Mucosa of stomach (tissue), 1 donor: Measurements from ENCODE around the gene ZNF43.
"Not testable (repeated sequence)": the region's sequence is repeated elsewhere in the genome, so short reads cannot be mapped to it uniquely, and the experiment has no call there.

Experiments
- H3K27me3 ChIP-seq: one replicate; pipeline ENCODE4 v1.7.0; 2013; ENCODE audit warnings: mild to moderate bottlenecking, low read length; ENCODE audit not compliant: control insufficient read depth, insufficient read depth
- H3K36me3 ChIP-seq: one replicate; pipeline ENCODE4 v1.7.0; 2013; ENCODE audit warnings: low read length; ENCODE audit not compliant: control insufficient read depth, insufficient read depth
- H3K4me1 ChIP-seq: one replicate; pipeline ENCODE4 v1.7.0; 2013; ENCODE audit warnings: mild to moderate bottlenecking, low read length; ENCODE audit not compliant: control insufficient read depth, insufficient read depth
- H3K4me3 ChIP-seq: one replicate; pipeline ENCODE4 v1.7.0; 2013; ENCODE audit warnings: low read length
- H3K9ac ChIP-seq: one replicate; pipeline ENCODE4 v1.7.0; 2013; ENCODE audit warnings: mild to moderate bottlenecking, low read length, moderate library complexity
- H3K9me3 ChIP-seq: one replicate; pipeline ENCODE4 v1.7.0; 2013; ENCODE audit warnings: mild to moderate bottlenecking, low read length, moderate library complexity; ENCODE audit not compliant: control insufficient read depth
- donor health status: Pancreatic carcinoma.

Gene ZNF43

GRCh38 chr19:21835810-21836444, at the start of gene ZNF43:
Gene ZNF43 (minus strand): TSS chr19:21836182. CDS start chr19:21836038, 144 bp downstream.
- no peaks in the 10 kb centered on the region for H3K9me3 ChIP-seq
- peak within 1 kb of the TSS; percentile 90 for H3K9ac ChIP-seq
- H3K4me3 ChIP-seq, result peak within 1 kb of the TSS; percentile 94
- H3K27me3 ChIP-seq, result no peaks in the 10 kb centered on the region
- peaks cover 4% of the 10 kb centered on the region for H3K4me1 ChIP-seq
- no peaks in the 10 kb centered on the region for H3K36me3 ChIP-seq

GRCh38 chr19:21885516-21885915, 49.5 kb upstream of the ZNF43 start:
- H3K27me3 ChIP-seq, H3K4me1 ChIP-seq, H3K9ac ChIP-seq, H3K36me3 ChIP-seq, H3K4me3 ChIP-seq, H3K9me3 ChIP-seq: not testable (repeated sequence)

GRCh38 chr19:21884786-21885185, 48.8 kb upstream of the ZNF43 start:
- not testable (repeated sequence) for H3K27me3 ChIP-seq

GRCh38 chr19:21883516-21883915, 47.5 kb upstream of the ZNF43 start:
- H3K9ac ChIP-seq, result no peak overlapping the region
- H3K27me3 ChIP-seq, result no peaks in the 10 kb centered on the region
- no peaks in the 10 kb centered on the region for H3K4me1 ChIP-seq
- no peak overlapping the region for H3K4me3 ChIP-seq
- H3K9me3 ChIP-seq, result no peaks in the 10 kb centered on the region
- H3K36me3 ChIP-seq, result no peaks in the 10 kb centered on the region

More at GRCh38 chr19:21884786-21885185, 48.8 kb upstream of the ZNF43 start:
- not testable (repeated sequence) for H3K9ac ChIP-seq, H3K4me1 ChIP-seq, H3K36me3 ChIP-seq, H3K9me3 ChIP-seq, H3K4me3 ChIP-seq

- H3K4me1 ChIP-seq, H3K4me3 ChIP-seq, H3K9ac ChIP-seq, H3K27me3 ChIP-seq, H3K36me3 ChIP-seq, H3K9me3 ChIP-seq: not testable (repeated sequence)
Measured at GRCh38 chr19:21880761-21881160, 44.8 kb upstream of the ZNF43 start.

- Histone ChIP-seq H3K27me3 (no peaks in the 10 kb centered on the region), H3K4me3 (no peak overlapping the region), H3K9me3 (no peaks in the 10 kb centered on the region), H3K4me1 (no peaks in the 10 kb centered on the region), H3K36me3 (no peaks in the 10 kb centered on the region), H3K9ac (no peak overlapping the region)
Measured at GRCh38 chr19:21878646-21879045, 42.7 kb upstream of the ZNF43 start.

GRCh38 chr19:21877976-21878375, 42.0 kb upstream of the ZNF43 start:
- H3K27me3 ChIP-seq, result no peaks in the 10 kb centered on the region
- H3K36me3 ChIP-seq, result no peaks in the 10 kb centered on the region
- H3K4me1 ChIP-seq, result no peaks in the 10 kb centered on the region
- H3K9ac ChIP-seq, result no peak overlapping the region
- H3K4me3 ChIP-seq, result no peak overlapping the region
- H3K9me3 ChIP-seq, result no peaks in the 10 kb centered on the region

- not testable (repeated sequence) for H3K27me3 ChIP-seq, H3K4me3 ChIP-seq, H3K4me1 ChIP-seq, H3K9ac ChIP-seq, H3K9me3 ChIP-seq, H3K36me3 ChIP-seq
Measured at GRCh38 chr19:21876608-21877007, 40.6 kb upstream of the ZNF43 start.

GRCh38 chr19:21856773-21857514, 21.0 kb upstream of the ZNF43 start:
- H3K27me3 ChIP-seq, result no peaks in the 10 kb centered on the region
- no peak overlapping the region for H3K4me3 ChIP-seq
- H3K36me3 ChIP-seq, result no peaks in the 10 kb centered on the region
- H3K9me3 ChIP-seq, result no peaks in the 10 kb centered on the region
- H3K9ac ChIP-seq, result no peak overlapping the region
- H3K4me1 ChIP-seq, result no peaks in the 10 kb centered on the region

GRCh38 chr19:21851596-21852345, 15.8 kb upstream of the ZNF43 start:
- Histone ChIP-seq H3K36me3 (no peaks in the 10 kb centered on the region), H3K9me3 (no peaks in the 10 kb centered on the region), H3K9ac (peak overlapping the region; percentile 44), H3K4me1 (no peaks in the 10 kb centered on the region), H3K4me3 (peak overlapping the region; percentile 37), H3K27me3 (no peaks in the 10 kb centered on the region)

GRCh38 chr19:21850656-21851255, 14.8 kb upstream of the ZNF43 start:
- no peak overlapping the region for H3K9ac ChIP-seq
- no peaks in the 10 kb centered on the region for H3K4me1 ChIP-seq
- H3K9me3 ChIP-seq, result no peaks in the 10 kb centered on the region
- H3K4me3 ChIP-seq, result no peak overlapping the region
- H3K36me3 ChIP-seq, result no peaks in the 10 kb centered on the region
- H3K27me3 ChIP-seq, result no peaks in the 10 kb centered on the region

GRCh38 chr19:21848706-21849105, 12.7 kb upstream of the ZNF43 start:
- H3K4me1 ChIP-seq, result no peaks in the 10 kb centered on the region
- H3K27me3 ChIP-seq, result no peaks in the 10 kb centered on the region
- H3K9me3 ChIP-seq, result no peaks in the 10 kb centered on the region
- no peak overlapping the region for H3K4me3 ChIP-seq
- no peak overlapping the region for H3K9ac ChIP-seq
- no peaks in the 10 kb centered on the region for H3K36me3 ChIP-seq
